Choroid plexus epithelial cell (primary cell): ENCODE results near the gene FEN1.

Experiments
- DNase-seq: peaks from one replicate; pipeline ENCODE4 v3.0.0-alpha.2; 2010; ENCODE audit warnings: low read depth
- H3K4me3 ChIP-seq: 2 replicates; pipeline ENCODE4 v1.5.1; 2011; ENCODE audit warnings: low read depth, mild to moderate bottlenecking, control low read depth, low read length, moderate library complexity
- CTCF ChIP-seq: conservative IDR thresholded peaks from 2 replicates; pipeline ENCODE4 v1.5.1; 2011; ENCODE audit warnings: low read depth, mild to moderate bottlenecking, control low read depth, inconsistent platforms, low read length, moderate library complexity

FEN1 gene

GRCh38 chr11:61828379-61828628 is 35.6 kb downstream of the FEN1 start:
- H3K4me3 ChIP-seq, result peak overlapping the region; percentile 67
- no peak for DNase-seq
- no peak for TF ChIP-seq CTCF

DNA sequence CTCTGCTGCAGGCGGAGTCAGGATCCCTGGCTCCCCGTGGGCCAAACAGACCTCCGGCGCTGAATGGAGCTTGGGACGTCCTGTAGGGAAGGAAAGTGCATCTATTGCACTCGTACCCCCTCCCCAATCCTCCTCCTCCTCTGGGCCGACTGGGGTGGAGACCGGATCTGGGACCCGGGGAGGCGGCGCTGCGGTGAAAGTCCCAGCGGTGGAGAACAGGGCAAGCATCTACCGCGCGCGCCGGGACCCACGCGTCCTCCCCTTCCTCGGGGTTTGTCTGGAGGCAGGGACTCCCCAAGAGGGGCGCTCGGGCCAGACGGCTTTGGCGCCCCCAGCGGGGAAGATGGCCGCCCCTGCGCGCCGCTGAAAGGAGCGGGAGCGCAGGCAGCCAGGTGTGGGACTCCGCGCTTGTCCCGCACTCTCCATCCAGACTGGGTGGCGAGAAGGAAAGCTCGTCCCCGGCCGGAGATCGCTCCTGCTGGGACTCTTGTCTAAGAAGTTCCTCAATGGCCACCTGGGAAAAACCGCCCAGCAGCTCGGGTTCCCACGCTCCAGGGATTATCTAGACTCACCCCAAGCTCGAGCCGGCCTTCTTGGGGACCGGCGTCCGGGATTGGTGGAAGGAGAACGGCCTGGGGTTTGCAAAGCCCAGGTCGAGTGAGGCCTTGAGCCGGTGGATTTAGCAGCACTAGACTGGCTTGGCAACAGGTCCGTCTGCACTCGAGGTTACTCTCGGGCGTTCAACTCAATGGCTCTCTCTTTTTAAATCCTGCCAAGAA is 36.1 kb downstream of the FEN1 start:
- peak; percentile 58 for DNase-seq

DNA sequence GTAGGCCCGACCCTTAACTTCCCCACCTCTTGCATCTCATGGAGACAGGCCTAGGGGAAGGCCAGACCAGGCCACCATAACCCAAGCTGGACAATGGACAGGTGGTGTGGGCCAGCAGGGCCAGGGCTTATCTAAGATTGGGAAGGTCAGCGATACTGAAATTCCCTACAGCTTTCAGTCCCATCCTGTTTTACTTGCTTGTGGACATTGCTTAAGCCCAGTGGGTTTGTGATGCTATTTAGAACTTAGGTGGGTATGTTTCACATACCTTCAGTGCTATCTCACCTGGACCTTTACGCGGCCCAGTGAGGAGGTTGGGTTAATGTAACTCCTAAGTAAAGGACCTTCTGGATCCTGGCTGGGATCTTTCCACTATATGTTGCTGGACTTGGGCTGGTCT is 37.1 kb downstream of the FEN1 start:
- DNase-seq, result no peak
- H3K4me3 ChIP-seq, result peak overlapping the region; percentile 67
- no peak for TF ChIP-seq CTCF

More for the DNA sequence above, 36.1 kb downstream of the FEN1 start:
- peak overlapping the region; percentile 67 for H3K4me3 ChIP-seq
- peak; percentile 55 for TF ChIP-seq CTCF

GRCh38 chr11:61830237-61831105 is 37.8 kb downstream of the FEN1 start:
- no peak for TF ChIP-seq CTCF
- peak overlapping the region; percentile 67 for H3K4me3 ChIP-seq

DNA sequence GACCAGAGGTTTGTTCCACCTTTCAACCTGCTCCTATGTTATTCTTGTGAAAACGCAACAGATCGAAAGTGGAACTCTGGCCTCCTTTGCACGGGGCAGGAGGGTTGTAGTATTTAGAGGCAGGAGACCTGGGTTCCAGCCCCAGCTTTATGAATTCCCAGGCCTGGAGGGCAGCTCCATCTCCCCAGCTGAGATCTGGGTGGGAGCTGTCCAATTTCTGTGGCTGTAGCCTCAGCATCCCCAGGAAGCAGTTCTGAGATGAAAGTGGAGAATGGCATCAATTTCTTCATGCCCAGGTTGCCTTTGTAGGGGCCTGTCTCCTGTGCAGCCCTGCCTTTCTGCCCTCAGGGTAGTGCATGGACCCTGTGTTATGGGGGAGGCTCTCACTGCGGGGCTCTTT is 39.5 kb downstream of the FEN1 start:
- no peak for DNase-seq
- no peak for TF ChIP-seq CTCF
- H3K4me3 ChIP-seq, result no peak overlapping the region

More at GRCh38 chr11:61830237-61831105, 37.8 kb downstream of the FEN1 start:
- peak; percentile 67 for DNase-seq

- no peak for DNase-seq
- no peak overlapping the region for H3K4me3 ChIP-seq
- no peak for TF ChIP-seq CTCF
These were observed 40.0 kb downstream of the FEN1 start for GRCh38 chr11:61832754-61833153.

GRCh38 chr11:61833471-61833870 is 40.8 kb downstream of the FEN1 start:
- no peak for DNase-seq
- no peak for TF ChIP-seq CTCF
- H3K4me3 ChIP-seq, result no peak overlapping the region
